HG02885 (cell line): ENCODE data around the gene KRT1.
"Not testable (repeated sequence)": the region's sequence is repeated elsewhere in the genome, so short reads cannot be mapped to it uniquely, and the experiment has no call there.

ENCODE experiments used
- ATAC-seq: cut with Tn5 transposase; IDR thresholded peaks from one replicate; pipeline ENCODE4 v1.9.1; 2021; ENCODE audit warnings: mild to moderate bottlenecking; ENCODE audit not compliant: unreplicated experiment, poor library complexity

KRT1 gene

GRCh38 chr12:52684431-52684830, 4.2 kb upstream of the KRT1 start:
- no peak for ATAC-seq

GRCh38 chr12:52683575-52684300, 3.5 kb upstream of the KRT1 start:
- no peak for ATAC-seq

GRCh38 chr12:52682938-52683574, 2.8 kb upstream of the KRT1 start:
- ATAC-seq = no peak

- ATAC-seq = no peak
Observed at GRCh38 chr12:52682381-52682660, 2.1 kb upstream of the KRT1 start.

- no peak for ATAC-seq
Observed at GRCh38 chr12:52681526-52682380, 1.5 kb upstream of the KRT1 start.

GRCh38 chr12:52679875-52680274, 332 bp downstream of the KRT1 start:
- no peak for ATAC-seq

- no peak for ATAC-seq
Observed at GRCh38 chr12:52677671-52678070, 2.5 kb downstream of the KRT1 start.

GRCh38 chr12:52677126-52677525, 3.1 kb downstream of the KRT1 start:
- ATAC-seq = no peak

GRCh38 chr12:52676163-52676562, 4.0 kb downstream of the KRT1 start:
- ATAC-seq = no peak

GRCh38 chr12:52675301-52675701, 4.9 kb downstream of the KRT1 start:
- ATAC-seq = no peak

- no peak for ATAC-seq
Observed at GRCh38 chr12:52674433-52674775, 5.8 kb downstream of the KRT1 start.

GRCh38 chr12:52673713-52674432, 6.3 kb downstream of the KRT1 start:
- no peak for ATAC-seq

- no peak for ATAC-seq
Observed at GRCh38 chr12:52673217-52673616, 7.0 kb downstream of the KRT1 start.

GRCh38 chr12:52672321-52672933, 7.8 kb downstream of the KRT1 start:
- no peak for ATAC-seq

GRCh38 chr12:52670961-52671360, 9.2 kb downstream of the KRT1 start:
- no peak for ATAC-seq

GRCh38 chr12:52670506-52670905, 9.7 kb downstream of the KRT1 start:
- ATAC-seq = no peak

GRCh38 chr12:52669941-52670340, 10.3 kb downstream of the KRT1 start:
- ATAC-seq = not testable (repeated sequence)

- no peak for ATAC-seq
Observed at GRCh38 chr12:52669426-52669825, 10.8 kb downstream of the KRT1 start.

- ATAC-seq = no peak
Observed at GRCh38 chr12:52667931-52668330, 12.3 kb downstream of the KRT1 start.

- ATAC-seq = no peak
Observed at GRCh38 chr12:52667509-52667908, 12.7 kb downstream of the KRT1 start.
